H1 (cell line): ENCODE measurements around the gene FBN1. TPM values are rescaled to one million over a fixed set of nuclear protein-coding genes. Genes with fewer than 3 reads are reported as not detected.

Source experiments
- CHD2 ChIP-seq: IDR thresholded peaks from 2 replicates; pipeline ENCODE4 v1.6.1; 2012; ENCODE audit warnings: low read length, improper control_type of control experiment
- MAFK ChIP-seq: IDR thresholded peaks from 2 replicates; pipeline ENCODE4 v1.6.1; 2012; ENCODE audit warnings: low read depth, mild to moderate bottlenecking, improper control_type of control experiment, low read length
- RXRA ChIP-seq: IDR thresholded peaks from 2 replicates; pipeline ENCODE4 v1.6.1; 2011; ENCODE audit warnings: low read depth, mild to moderate bottlenecking, low read length, moderate library complexity; ENCODE audit not compliant: insufficient read depth
- SP1 ChIP-seq: IDR thresholded peaks from 2 replicates; pipeline ENCODE4 v1.6.1; 2011; ENCODE audit warnings: low read depth, low read length
- polyA plus RNA-seq, 7 experiments: library from polyadenylated mRNA; depleted of rRNA in 3 of 7; stranded (reverse) in 5 of 7; unstranded in 2 of 7; fragments of >200 nt in 5 of 7; fragments of 200-250 nt in 2 of 7; gene quantifications; 1 replicate in 5 of 7; 2 replicates in 1 of 7; 4 replicates in 1 of 7; pipeline versions ENCODE4 v1.2.1 to v1.2.3, GENCODE V29; 2011 to 2013; ENCODE audit warnings: missing spikeins in 2 of 7, mixed read lengths in 2 of 7
- total RNA-seq: library from RNA; stranded (reverse); fragmentation: NEBNext Ultra II Directional; extraction: Animal tissue kit (Norgen Biotek cat#: 25700); gene quantifications from 2 replicates; pipeline ENCODE4 v1.2.1, GENCODE V29; 2021

Gene FBN1
- total and polyA plus RNA-seq, 2 of the 8 experiments (the other 6 are each of a cell fraction or from before 2014, with no cell fraction given), result 3.0 to 4.0 TPM

GRCh38 chr15:48667701-48668100, 22.2 kb upstream of the FBN1 start (continued):
- TF ChIP-seq RXRA (no peak), MAFK (no peak), SP1 (no peak), CHD2 (no peak)
